HEK293 (cell line): ENCODE measurements around the gene TNFRSF17.

Source experiments
- CTCF ChIA-PET: fragments of 350-600 bp; formaldehyde crosslinking; extraction: SDS; loops from one replicate; lab custom pipeline; 2021; ENCODE audit warnings: antibody characterized with exemption; lab: Yijun Ruan, JAX
- POLR2A ChIA-PET: fragments of 300-600 bp; formaldehyde crosslinking; extraction: SDS; loops from one replicate; lab custom pipeline; 2020; ENCODE audit warnings: antibody characterized with exemption, inconsistent platforms; lab: Yijun Ruan, JAX
- H3K27ac ChIP-seq: fragments of 200-500 bp; sonication (Bioruptor generic); 2 replicates; pipeline ENCODE4 v1.5.1; 2014; ENCODE audit warnings: low read depth, low read length, control low read depth, inconsistent platforms; ENCODE audit errors: extremely low read depth
- H3K36me3 ChIP-seq, 2 experiments: fragments of 200-500 bp in 1 of 2; sonication (Bioruptor generic) in 1 of 2; 1 replicate in 1 of 2; 2 replicates in 1 of 2; pipeline ENCODE4 v1.5.1; 2014 to 2017; ENCODE audit warnings: inconsistent platforms in 2 of 2, low read length in 2 of 2; ENCODE audit not compliant: control insufficient read depth in 2 of 2, insufficient read depth in 1 of 2
- H3K4me1 ChIP-seq: fragments of 200-500 bp; sonication (Bioruptor generic); 2 replicates; pipeline ENCODE4 v1.5.1; 2014; ENCODE audit warnings: mild to moderate bottlenecking, low read length, inconsistent platforms; ENCODE audit not compliant: control insufficient read depth, insufficient read depth
- H3K4me3 ChIP-seq: 2 replicates; pipeline ENCODE4 v1.5.1; 2011; ENCODE audit warnings: low read depth, mild to moderate bottlenecking, control low read depth, low read length, moderate library complexity
- H3K9me3 ChIP-seq: fragments of 200-500 bp; sonication (Bioruptor generic); 2 replicates; pipeline ENCODE4 v1.5.1; 2014; ENCODE audit warnings: low read depth, low read length, inconsistent platforms; ENCODE audit not compliant: control insufficient read depth, insufficient read depth
- BCL11A ChIP-seq: fragments of 450-650 bp; formaldehyde crosslinking; IDR thresholded peaks from 2 replicates; pipeline ENCODE4 v1.5.1; 2016; ENCODE audit warnings: low read depth, missing biosample characterization, missing genetic modification characterization
- BCL11B ChIP-seq: fragments of 450-650 bp; formaldehyde crosslinking; IDR thresholded peaks from 2 replicates; pipeline ENCODE4 v1.5.1; 2016; ENCODE audit warnings: low read depth, missing biosample characterization, missing genetic modification characterization
- CTCF ChIP-seq: fragments of 450-650 bp; formaldehyde crosslinking; IDR thresholded peaks from 2 replicates; pipeline ENCODE4 v1.5.1; 2016; ENCODE audit warnings: missing biosample characterization, missing genetic modification characterization
- EGR2 ChIP-seq: fragments of 450-650 bp; formaldehyde crosslinking; IDR thresholded peaks from 2 replicates; pipeline ENCODE4 v1.5.1; 2016; ENCODE audit warnings: low read depth, missing biosample characterization, missing genetic modification characterization
- HOXD13 ChIP-seq: sonication (generic); formaldehyde crosslinking; IDR thresholded peaks from 2 replicates; pipeline ENCODE4 v1.8.0; 2022; ENCODE audit warnings: missing genetic modification reagents, borderline replicate concordance
- OVOL3 ChIP-seq: fragments of 450-650 bp; formaldehyde crosslinking; IDR thresholded peaks from 2 replicates; pipeline ENCODE4 v1.5.1; 2016; ENCODE audit warnings: missing biosample characterization, missing genetic modification characterization
- TSHZ1 ChIP-seq: fragments of 450-650 bp; formaldehyde crosslinking; IDR thresholded peaks from 2 replicates; pipeline ENCODE4 v1.5.1; 2016; ENCODE audit warnings: missing biosample characterization, missing genetic modification characterization, borderline replicate concordance
- ZBTB20 ChIP-seq: fragments of 450-650 bp; formaldehyde crosslinking; IDR thresholded peaks from 2 replicates; pipeline ENCODE4 v1.5.1; 2016; ENCODE audit warnings: missing biosample characterization, missing genetic modification characterization
- ZBTB26 ChIP-seq: fragments of 450-650 bp; formaldehyde crosslinking; optimal IDR thresholded peaks from 2 replicates; pipeline ENCODE3; 2016; ENCODE audit warnings: missing biosample characterization, mild to moderate bottlenecking, missing genetic modification characterization
- ZBTB8A ChIP-seq: fragments of 450-650 bp; formaldehyde crosslinking; IDR thresholded peaks from 2 replicates; pipeline ENCODE4 v1.5.1; 2016; ENCODE audit warnings: missing biosample characterization, missing genetic modification characterization
- ZNF112 ChIP-seq: fragments of 450-650 bp; formaldehyde crosslinking; IDR thresholded peaks from 2 replicates; pipeline ENCODE4 v1.5.0; 2017; ENCODE audit warnings: missing biosample characterization, missing genetic modification characterization
- ZNF214 ChIP-seq: fragments of 450-650 bp; formaldehyde crosslinking; IDR thresholded peaks from 2 replicates; pipeline ENCODE4 v1.5.1; 2017; ENCODE audit warnings: missing biosample characterization, mild to moderate bottlenecking, missing genetic modification characterization, borderline replicate concordance
- ZNF311 ChIP-seq: fragments of 450-650 bp; formaldehyde crosslinking; IDR thresholded peaks from 2 replicates; pipeline ENCODE4 v1.5.1; 2017; ENCODE audit warnings: missing biosample characterization, missing genetic modification characterization, borderline replicate concordance
- ZNF324 ChIP-seq: fragments of 450-650 bp; formaldehyde crosslinking; IDR thresholded peaks from 2 replicates; pipeline ENCODE4 v1.5.1; 2016; ENCODE audit warnings: missing biosample characterization, missing genetic modification characterization
- ZNF391 ChIP-seq: fragments of 450-650 bp; formaldehyde crosslinking; IDR thresholded peaks from 2 replicates; pipeline ENCODE4 v1.5.1; 2016; ENCODE audit warnings: low read depth, missing biosample characterization, missing genetic modification characterization, borderline replicate concordance
- ZNF473 ChIP-seq: fragments of 450-650 bp; formaldehyde crosslinking; IDR thresholded peaks from 2 replicates; pipeline ENCODE4 v1.5.1; 2017; ENCODE audit warnings: missing biosample characterization, missing genetic modification characterization
- ZNF513 ChIP-seq: fragments of 450-650 bp; IDR thresholded peaks from 2 replicates; pipeline ENCODE4 v1.5.1; 2018; ENCODE audit warnings: missing biosample characterization, missing genetic modification characterization
- ZNF521 ChIP-seq: fragments of 450-650 bp; formaldehyde crosslinking; IDR thresholded peaks from 2 replicates; pipeline ENCODE4 v1.5.1; 2017; ENCODE audit warnings: missing biosample characterization, mild to moderate bottlenecking, missing genetic modification characterization
- ZNF571 ChIP-seq: fragments of 450-650 bp; formaldehyde crosslinking; IDR thresholded peaks from 2 replicates; pipeline ENCODE4 v1.5.0; 2017; ENCODE audit warnings: missing biosample characterization, missing genetic modification characterization
- ZNF629 ChIP-seq: fragments of 450-650 bp; formaldehyde crosslinking; IDR thresholded peaks from 2 replicates; pipeline ENCODE4 v1.5.1; 2017; ENCODE audit warnings: missing biosample characterization, missing genetic modification characterization
- ZNF660 ChIP-seq: fragments of 450-650 bp; IDR thresholded peaks from 2 replicates; pipeline ENCODE4 v1.5.1; 2018; ENCODE audit warnings: missing biosample characterization, mild to moderate bottlenecking, missing genetic modification characterization
- ZNF704 ChIP-seq: fragments of 450-650 bp; formaldehyde crosslinking; IDR thresholded peaks from 2 replicates; pipeline ENCODE4 v1.5.1; 2016; ENCODE audit warnings: missing biosample characterization, missing genetic modification characterization
- ZNF776 ChIP-seq: fragments of 450-650 bp; formaldehyde crosslinking; IDR thresholded peaks from 2 replicates; pipeline ENCODE4 v1.5.0; 2017; ENCODE audit warnings: missing biosample characterization, missing genetic modification characterization, borderline replicate concordance
- ZSCAN5A ChIP-seq: fragments of 450-650 bp; formaldehyde crosslinking; IDR thresholded peaks from 2 replicates; pipeline ENCODE4 v1.5.1; 2016; ENCODE audit warnings: missing biosample characterization, missing genetic modification characterization

Gene TNFRSF17

GRCh38 chr16:11986521-11987057 is 21.6 kb downstream of the TNFRSF17 start:
- no peak for TF ChIP-seq ZNF324 (tag by site-specific recombination)
- no peak for TF ChIP-seq ZNF629
- TF ChIP-seq ZNF112 (tag by site-specific recombination) = no peak
- TF ChIP-seq CTCF = no peak
- TF ChIP-seq ZBTB20 (tag by site-specific recombination) = no peak
- no peak for TF ChIP-seq ZNF776 (tag by site-specific recombination)
- TF ChIP-seq ZNF660 (tag by site-specific recombination) = no peak
- no peak for TF ChIP-seq ZNF704 (tag by site-specific recombination)
- no peak for TF ChIP-seq EGR2
- TF ChIP-seq ZBTB8A (tag by site-specific recombination) = no peak
- no peak for TF ChIP-seq BCL11A
- no peak for TF ChIP-seq HOXD13
- no peak for TF ChIP-seq ZNF521
- no peak for TF ChIP-seq ZNF513 (tag by site-specific recombination)
- TF ChIP-seq BCL11B (tag by site-specific recombination) = no peak
- Histone ChIP-seq H3K36me3 (no peaks in the 10 kb centered on the region), H3K9me3 (no peaks in the 10 kb centered on the region), H3K4me1 (no peaks in the 10 kb centered on the region), H3K27ac (no peak overlapping the region), H3K4me3 (no peak overlapping the region)
- ChIA-PET POLR2A (interaction anchor here (0.7 to 1.6 kb wide), 2 partner anchors 10 to 23 kb away, joined by 3 to 5 read pairs; partner anchors contain the start of gene SNX29), CTCF (no interaction called here)

GRCh38 chr16:11988258-11988978 is 23.4 kb downstream of the TNFRSF17 start:
- H3K9me3 ChIP-seq = no peaks in the 10 kb centered on the region
- ChIA-PET CTCF (no interaction called here), POLR2A (interaction anchor here (1.1 kb wide), 1 partner anchor 12 kb away, joined by 4 read pairs; the partner anchor contains the start of gene SNX29)
- H3K4me1 ChIP-seq = no peaks in the 10 kb centered on the region
- no peak overlapping the region for H3K4me3 ChIP-seq
- no peak overlapping the region for H3K27ac ChIP-seq
- no peaks in the 10 kb centered on the region for H3K36me3 ChIP-seq
- TF ChIP-seq ZSCAN5A (tag by site-specific recombination) (no peak), ZNF571 (no peak), TSHZ1 (no peak), ZBTB8A (tag by site-specific recombination) (no peak), ZNF214 (tag by site-specific recombination) (no peak), OVOL3 (tag by site-specific recombination) (no peak), ZNF311 (tag by site-specific recombination) (no peak), ZNF112 (tag by site-specific recombination) (no peak), HOXD13 (no peak), ZBTB26 (tag by site-specific recombination) (no peak), ZNF391 (tag by site-specific recombination) (no peak), ZNF473 (tag by site-specific recombination) (no peak)
